Left ventricle myocardium inferior (tissue), 1 donor: ENCODE measurements around the gene CUBN. TPM values are rescaled to one million over a fixed set of nuclear protein-coding genes. Genes with fewer than 3 reads are reported as not detected.

ENCODE experiments used
- DNase-seq: peaks from one replicate; pipeline ENCODE4 v3.0.0-alpha.2; 2020
- H3K27ac ChIP-seq: fragments of 200-600 bp; replicated peaks from 2 replicates; pipeline ENCODE4 v1.8.0; 2021
- H3K27me3 ChIP-seq: fragments of 200-600 bp; 2 replicates; pipeline ENCODE4 v1.8.0; 2021; ENCODE audit warnings: low read depth
- H3K36me3 ChIP-seq: fragments of 200-600 bp; 2 replicates; pipeline ENCODE4 v1.8.0; 2021
- H3K4me1 ChIP-seq: fragments of 200-600 bp; 2 replicates; pipeline ENCODE4 v1.8.0; 2021
- H3K4me3 ChIP-seq: fragments of 200-600 bp; 2 replicates; pipeline ENCODE4 v1.8.0; 2021; ENCODE audit warnings: mild to moderate bottlenecking, moderate library complexity
- H3K9me3 ChIP-seq: fragments of 200-600 bp; replicated peaks from 2 replicates; pipeline ENCODE4 v1.8.0; 2021
- CTCF ChIP-seq: fragments of 200-600 bp; IDR thresholded peaks from 2 replicates; pipeline ENCODE4 v1.8.0; 2021; ENCODE audit warnings: antibody characterized with exemption, mild to moderate bottlenecking, borderline replicate concordance
- intact Hi-C: fragments of 100-400 bp; cut with micrococcal nuclease; formaldehyde crosslinking; loops from one replicate; pipeline ENCODE4 v1.11.0; 2022
- total RNA-seq: library from RNA; stranded (reverse); fragmentation: NEBNext Ultra II Directional; extraction: Animal tissue kit (Norgen Biotek cat#: 25700); gene quantifications from one replicate; pipeline ENCODE4 v1.2.1, GENCODE V29; 2021
- donor health status: DM: no; HTN: yes; CAD: no; lungs with severe emphysema.

CUBN gene
- total RNA-seq, 1 donor from 2014 or later: 0.44 TPM

DNA sequence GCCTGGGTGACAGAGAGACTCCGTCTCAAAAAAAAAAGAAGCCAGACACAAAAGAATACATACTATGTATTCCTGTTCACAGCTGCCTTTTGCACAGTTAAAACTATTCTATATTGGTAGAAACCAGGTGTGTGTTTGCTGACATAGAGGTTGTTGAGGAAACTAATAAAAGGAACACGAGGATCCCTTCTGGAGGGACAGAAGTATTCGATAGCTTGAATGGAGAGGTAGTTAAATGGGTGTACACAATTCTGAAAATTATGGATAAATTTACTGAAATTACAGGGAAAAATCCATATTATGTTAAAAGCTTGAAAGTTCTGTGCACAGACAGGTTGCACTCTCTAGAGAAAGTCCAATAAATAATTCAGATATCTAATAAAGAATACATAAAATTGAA lies 71.5 kb downstream of the CUBN start:
- no peak for DNase-seq
- Histone ChIP-seq H3K27ac (no peak overlapping the region), H3K27me3 (no peaks in the 10 kb centered on the region), H3K9me3 (no peaks in the 10 kb centered on the region), H3K4me3 (no peak overlapping the region), H3K4me1 (peaks cover 13% of the 10 kb centered on the region), H3K36me3 (no peaks in the 10 kb centered on the region)
- TF ChIP-seq CTCF: no peak
- intact Hi-C loops: no loop called here

GRCh38 chr10:17056781-17057428 lies 72.7 kb downstream of the CUBN start:
- Histone ChIP-seq H3K36me3 (no peaks in the 10 kb centered on the region), H3K4me1 (peaks cover under 1% of the 10 kb centered on the region), H3K27ac (no peak overlapping the region), H3K27me3 (no peaks in the 10 kb centered on the region), H3K4me3 (no peak overlapping the region), H3K9me3 (peaks cover 2% of the 10 kb centered on the region)
- no peak for TF ChIP-seq CTCF
- no peak for DNase-seq
- intact Hi-C loops: no loop called here

DNA sequence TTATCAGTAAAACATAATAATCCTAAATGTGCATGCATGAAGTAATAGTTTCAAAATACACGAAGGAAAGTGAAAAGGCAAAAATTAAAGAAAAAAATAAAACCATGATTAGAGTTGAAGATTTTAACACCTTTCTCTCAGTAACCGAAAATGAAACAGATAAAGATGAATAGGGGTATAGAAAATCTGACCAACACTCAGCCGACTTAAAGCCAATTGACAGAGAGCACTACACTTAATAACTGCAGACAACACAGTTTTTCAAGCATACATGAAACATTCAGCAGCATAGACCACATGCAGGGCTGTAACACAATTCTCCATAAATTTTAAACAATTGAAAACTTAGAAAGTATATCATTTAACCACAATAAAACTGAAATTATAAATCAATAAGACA lies 76.1 kb downstream of the CUBN start:
- no peak overlapping the region for H3K4me3 ChIP-seq
- intact Hi-C loops: no loop called here
- no peak for TF ChIP-seq CTCF
- no peak for DNase-seq
- peaks cover 10% of the 10 kb centered on the region for H3K9me3 ChIP-seq
- H3K36me3 ChIP-seq: no peaks in the 10 kb centered on the region
- H3K27me3 ChIP-seq: no peaks in the 10 kb centered on the region
- no peak overlapping the region for H3K27ac ChIP-seq
- H3K4me1 ChIP-seq: no peaks in the 10 kb centered on the region

DNA sequence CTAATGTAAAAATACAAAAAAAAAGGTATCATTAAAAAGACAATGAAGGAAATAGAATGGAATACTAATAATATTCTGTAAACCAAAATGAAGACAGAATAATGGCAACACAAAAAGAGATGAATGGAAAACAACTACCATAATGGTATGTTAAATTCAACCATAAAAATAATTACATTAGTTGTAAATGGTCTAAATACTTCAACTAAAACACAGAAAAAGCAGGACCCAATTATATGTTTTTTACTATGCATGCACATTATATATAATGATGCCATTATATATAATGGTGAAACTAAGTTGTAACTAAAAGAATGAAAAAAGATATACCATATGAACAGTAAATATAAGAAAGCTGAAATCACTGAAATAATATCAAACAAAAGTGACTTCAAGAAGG lies 76.5 kb downstream of the CUBN start:
- no peak for DNase-seq
- intact Hi-C loops: no loop called here
- H3K27me3 ChIP-seq: no peaks in the 10 kb centered on the region
- H3K36me3 ChIP-seq: no peaks in the 10 kb centered on the region
- H3K4me1 ChIP-seq: no peaks in the 10 kb centered on the region
- no peak overlapping the region for H3K27ac ChIP-seq
- H3K4me3 ChIP-seq: no peak overlapping the region
- no peak for TF ChIP-seq CTCF
- H3K9me3 ChIP-seq: peaks cover 10% of the 10 kb centered on the region

DNA sequence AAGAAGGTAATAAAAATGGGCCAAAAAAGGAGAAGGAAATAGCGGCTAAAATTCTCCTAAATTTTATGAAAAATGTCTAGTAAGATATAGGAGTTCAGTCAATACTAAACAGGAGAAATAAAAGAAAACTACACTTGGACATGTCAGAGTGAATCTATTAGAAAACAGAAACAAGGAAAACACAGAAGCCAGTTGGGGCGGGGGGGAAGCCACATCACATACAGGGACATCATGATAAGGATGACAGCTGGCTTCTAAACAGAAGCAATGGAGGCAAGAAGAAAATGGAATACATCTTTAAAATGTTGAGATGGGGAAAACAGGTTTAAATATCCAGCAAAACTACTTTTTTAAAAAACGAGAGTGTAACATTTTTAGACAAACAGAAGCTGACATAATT lies 77.8 kb downstream of the CUBN start:
- Histone ChIP-seq H3K4me1 (no peaks in the 10 kb centered on the region), H3K4me3 (no peak overlapping the region), H3K36me3 (no peaks in the 10 kb centered on the region), H3K9me3 (peaks cover 10% of the 10 kb centered on the region), H3K27me3 (no peaks in the 10 kb centered on the region), H3K27ac (no peak overlapping the region)
- intact Hi-C loops: no loop called here
- no peak for TF ChIP-seq CTCF
- DNase-seq: no peak
